SIG-M5 (cell line): Measurements from ENCODE around the gene PLCXD1.
"Not testable (repeated sequence)": the region's sequence is repeated elsewhere in the genome, so short reads cannot be mapped to it uniquely, and the experiment has no call there.

Experiments
- DNase-seq: peaks from one replicate; lab custom pipeline; 2025; lab: John Stamatoyannopoulos, UW

Gene PLCXD1

DNA sequence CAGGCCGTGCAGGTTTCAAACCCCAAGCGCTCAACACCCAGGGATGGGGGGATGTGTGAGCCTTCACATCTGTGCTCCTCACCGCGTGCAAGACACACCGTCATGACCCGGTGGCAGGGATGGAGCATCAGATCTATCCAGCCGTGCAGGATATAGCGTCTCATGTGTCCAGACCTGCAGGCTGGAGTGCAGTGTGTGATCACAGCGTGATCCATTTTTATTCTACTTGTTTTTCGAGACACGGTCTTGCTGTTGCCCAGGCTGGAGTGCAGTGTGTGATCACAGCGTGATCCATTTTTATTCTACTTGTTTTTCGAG is 70.1 kb downstream of the PLCXD1 start:
- not testable (repeated sequence) for DNase-seq

DNA sequence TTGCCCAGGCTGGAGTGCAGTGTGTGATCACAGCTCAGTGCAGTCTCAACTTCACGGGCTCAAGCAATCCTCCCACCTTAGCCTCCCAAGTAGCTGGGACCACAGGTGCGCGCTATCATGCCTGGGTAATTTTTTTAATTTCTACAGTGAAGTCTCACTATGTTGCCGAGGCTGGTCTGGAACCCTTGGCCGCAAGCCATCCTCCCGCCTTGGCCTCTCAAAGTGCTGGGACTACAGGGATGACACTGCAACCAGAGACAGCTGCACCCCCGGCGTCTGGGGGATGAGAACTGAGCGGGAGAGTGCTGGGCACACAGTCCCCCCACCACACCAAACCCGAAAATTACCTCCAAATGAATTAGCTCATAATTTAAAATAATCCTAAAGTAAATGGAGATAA is 70.6 kb downstream of the PLCXD1 start:
- DNase-seq: no peak

DNA sequence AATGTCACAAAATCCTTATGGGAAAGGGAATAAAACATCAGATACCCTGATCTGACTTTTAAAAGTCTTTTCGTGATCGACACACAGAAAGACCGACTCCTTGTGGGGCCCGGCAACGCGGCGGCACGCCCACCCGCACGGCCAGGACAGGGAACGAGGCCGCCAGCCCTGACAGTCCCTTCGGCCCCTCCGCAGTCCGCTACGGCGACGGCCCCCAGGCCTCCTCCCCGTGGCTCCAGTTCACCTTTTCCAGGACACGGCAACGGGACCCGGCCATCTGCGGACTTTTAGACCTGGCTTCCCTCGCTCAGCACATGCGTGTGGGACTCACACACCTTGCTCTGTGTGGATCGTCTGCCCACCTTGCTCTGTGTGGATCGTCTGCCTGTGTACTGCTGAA is 71.0 kb downstream of the PLCXD1 start:
- no peak for DNase-seq

DNA sequence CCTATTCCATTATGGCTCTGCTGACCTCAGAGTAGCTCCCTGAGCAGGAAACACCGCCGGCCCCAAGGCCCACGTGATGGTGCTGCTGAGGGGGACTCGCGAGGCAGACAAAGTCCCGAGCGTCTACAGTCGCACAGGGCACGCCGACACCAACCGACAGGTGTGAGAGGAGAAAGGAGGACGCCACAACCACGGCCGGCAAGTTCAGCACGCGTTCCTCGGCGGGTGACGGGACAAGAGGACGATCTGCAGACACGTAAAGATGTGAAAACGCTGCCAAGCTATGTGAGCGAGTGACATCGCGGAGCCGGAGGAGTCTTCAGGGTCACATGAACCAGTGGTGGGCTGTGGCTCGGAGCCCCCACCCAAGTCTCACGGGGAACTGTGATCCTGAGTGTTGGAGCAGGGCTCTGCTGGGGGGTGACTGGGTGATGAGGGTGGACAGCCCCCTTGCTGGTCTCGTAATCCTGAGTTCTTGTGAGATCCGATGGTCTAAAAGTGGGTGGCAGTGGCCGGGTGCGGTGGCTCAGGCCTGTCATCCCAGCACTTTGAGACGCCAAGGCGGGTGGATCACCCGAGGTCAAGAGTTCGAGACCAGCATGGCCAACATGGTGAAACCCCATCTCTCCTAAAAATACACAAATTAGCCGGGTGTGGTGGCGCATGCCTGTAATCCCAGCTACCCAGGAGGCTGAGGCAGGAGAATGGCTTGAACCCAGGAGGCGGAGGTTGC is 71.6 kb downstream of the PLCXD1 start:
- DNase-seq: no peak
